ENCODE data around the gene IGF2R.

Gene IGF2R

GRCh38 chr6:160050022-160050421 is 81.1 kb downstream of the IGF2R start:
- Histone ChIP-seq H4K20me1 (ENCODE audit: insufficient read depth, low read length) (no peaks in the 10 kb centered on the region), H3K4me2 (ENCODE audit: low read length) (no peak overlapping the region), H3K27me3 (ENCODE audit: low read depth, low read length) (no peaks in the 10 kb centered on the region), H3K4me1 (ENCODE audit: low read length) (no peaks in the 10 kb centered on the region), H3K79me2 (ENCODE audit: low read length) (no peaks in the 10 kb centered on the region), H3K9me3 (ENCODE audit: insufficient read depth, low read length) (no peaks in the 10 kb centered on the region), H2AFZ (ENCODE audit: low read depth, low read length) (no peak overlapping the region), H3K36me3 (replicated peaks; ENCODE audit: low read depth, low read length) (peaks cover 7% of the 10 kb centered on the region), H3K27ac (ENCODE audit: low read length) (no peak overlapping the region), H3K4me3 (ENCODE audit: low read length) (no peak overlapping the region), H3K9ac (ENCODE audit: low read length) (no peak overlapping the region)
- no peak for TF ChIP-seq EZH2phosphoT487 (IDR thresholded peaks at IDR 0.05; ENCODE audit: low read depth)
- no peak for TF ChIP-seq CTCF (IDR thresholded peaks at IDR 0.05; ENCODE audit: low read depth, low read length)

DNA sequence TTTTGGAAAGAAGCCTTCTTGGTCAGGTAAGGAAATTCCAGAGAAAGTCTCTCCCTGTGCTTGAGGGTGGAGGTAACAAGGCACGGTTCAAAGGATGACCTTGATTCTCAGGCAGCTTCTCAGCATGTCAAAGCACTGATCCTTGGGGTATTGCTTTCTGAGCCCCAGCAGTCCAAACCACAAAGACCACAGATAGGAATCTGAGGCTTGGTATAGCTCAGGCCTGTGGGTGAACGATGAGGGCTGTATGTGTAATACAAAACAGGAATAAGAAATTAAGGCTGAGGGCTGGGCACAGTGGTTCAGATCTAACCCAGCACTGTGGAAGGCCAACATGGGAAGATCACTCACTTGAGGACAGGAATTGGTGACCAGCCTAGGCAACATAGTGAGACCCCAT is 82.5 kb downstream of the IGF2R start:
- no peak overlapping the region for H3K9ac ChIP-seq (ENCODE audit: low read length)
- no peak overlapping the region for H2AFZ ChIP-seq (ENCODE audit: low read depth, low read length)
- peaks cover 7% of the 10 kb centered on the region for H3K36me3 ChIP-seq (replicated peaks; ENCODE audit: low read depth, low read length)
- no peaks in the 10 kb centered on the region for H3K27me3 ChIP-seq (ENCODE audit: low read depth, low read length)
- no peaks in the 10 kb centered on the region for H3K79me2 ChIP-seq (ENCODE audit: low read length)
- no peaks in the 10 kb centered on the region for H3K9me3 ChIP-seq (ENCODE audit: insufficient read depth, low read length)
- no peaks in the 10 kb centered on the region for H3K4me1 ChIP-seq (ENCODE audit: low read length)
- TF ChIP-seq CTCF (IDR thresholded peaks at IDR 0.05; ENCODE audit: low read depth, low read length) (no peak), EZH2phosphoT487 (IDR thresholded peaks at IDR 0.05; ENCODE audit: low read depth) (no peak)
- no peak overlapping the region for H3K4me2 ChIP-seq (ENCODE audit: low read length)
- no peaks in the 10 kb centered on the region for H4K20me1 ChIP-seq (ENCODE audit: insufficient read depth, low read length)
- H3K4me3 ChIP-seq (ENCODE audit: low read length) = no peak overlapping the region
- H3K27ac ChIP-seq (ENCODE audit: low read length) = no peak overlapping the region

DNA sequence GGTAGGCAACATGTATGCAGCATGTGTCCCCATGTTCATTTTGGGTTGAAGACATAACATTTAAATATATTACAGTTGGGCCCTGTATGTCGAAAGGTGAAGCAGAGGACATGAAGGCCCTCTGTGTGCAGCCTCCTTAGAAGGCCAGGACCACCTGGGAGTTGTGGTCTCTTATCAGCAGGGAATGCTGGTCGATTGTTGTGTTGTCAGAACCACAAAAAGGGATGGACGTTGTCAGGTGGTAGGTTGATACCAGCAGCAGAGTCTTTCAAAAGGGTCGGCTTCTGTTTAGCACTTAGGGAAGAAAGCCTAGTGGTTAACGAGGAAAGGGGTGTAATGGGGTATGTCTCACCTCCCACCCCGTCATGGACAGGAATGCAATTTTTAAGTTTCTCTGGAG is 85.4 kb downstream of the IGF2R start:
- no peaks in the 10 kb centered on the region; the same call in 1 of the 2 replicates for H3K4me1 ChIP-seq (ENCODE audit: low read length)
- H3K9ac ChIP-seq (ENCODE audit: low read length) = no peak overlapping the region
- TF ChIP-seq EZH2phosphoT487 (IDR thresholded peaks at IDR 0.05; ENCODE audit: low read depth) = no peak
- TF ChIP-seq CTCF (IDR thresholded peaks at IDR 0.05; ENCODE audit: low read depth, low read length) = no peak
- no peak overlapping the region for H3K4me3 ChIP-seq (ENCODE audit: low read length)
- no peak overlapping the region for H3K4me2 ChIP-seq (ENCODE audit: low read length)
- no peak overlapping the region for H3K27ac ChIP-seq (ENCODE audit: low read length)
- no peaks in the 10 kb centered on the region for H3K27me3 ChIP-seq (ENCODE audit: low read depth, low read length)
- H4K20me1 ChIP-seq (ENCODE audit: insufficient read depth, low read length) = no peaks in the 10 kb centered on the region
- no peaks in the 10 kb centered on the region for H3K9me3 ChIP-seq (ENCODE audit: insufficient read depth, low read length)
- no peaks in the 10 kb centered on the region for H3K79me2 ChIP-seq (ENCODE audit: low read length)
- H3K36me3 ChIP-seq (replicated peaks; ENCODE audit: low read depth, low read length) = peaks cover 7% of the 10 kb centered on the region
- no peak overlapping the region for H2AFZ ChIP-seq (ENCODE audit: low read depth, low read length)

GRCh38 chr6:160054913-160055312 is 86.0 kb downstream of the IGF2R start:
- Histone ChIP-seq H3K4me3 (ENCODE audit: low read length) (no peak overlapping the region), H3K27me3 (ENCODE audit: low read depth, low read length) (no peaks in the 10 kb centered on the region), H3K9me3 (ENCODE audit: insufficient read depth, low read length) (no peaks in the 10 kb centered on the region), H3K9ac (ENCODE audit: low read length) (no peak overlapping the region), H3K27ac (ENCODE audit: low read length) (no peak overlapping the region), H3K36me3 (replicated peaks; ENCODE audit: low read depth, low read length) (peaks cover 7% of the 10 kb centered on the region), H3K79me2 (ENCODE audit: low read length) (no peaks in the 10 kb centered on the region), H4K20me1 (ENCODE audit: insufficient read depth, low read length) (no peaks in the 10 kb centered on the region), H3K4me2 (ENCODE audit: low read length) (no peak overlapping the region), H3K4me1 (ENCODE audit: low read length) (no peaks in the 10 kb centered on the region; the same call in 1 of the 2 replicates), H2AFZ (ENCODE audit: low read depth, low read length) (no peak overlapping the region)
- no peak for TF ChIP-seq CTCF (IDR thresholded peaks at IDR 0.05; ENCODE audit: low read depth, low read length)
- TF ChIP-seq EZH2phosphoT487 (IDR thresholded peaks at IDR 0.05; ENCODE audit: low read depth) = no peak
